SIG-M5 treated with dmso at 0.1 percent for 504 hours (cell line): ENCODE measurements around the gene TBXA2R.
A peak's percentile ranks its signal among the peaks of the same experiment; 100 is the strongest.
"Not testable (repeated sequence)": the region's sequence is repeated elsewhere in the genome, so short reads cannot be mapped to it uniquely, and the experiment has no call there.

Source experiments
- DNase-seq: peaks from one replicate; lab custom pipeline; 2025; ENCODE audit not compliant: unreplicated experiment; lab: John Stamatoyannopoulos, UW

TBXA2R gene

GRCh38 chr19:3641515-3642269, 35.0 kb upstream of the TBXA2R start:
- no peak for DNase-seq

- no peak for DNase-seq
Measured at GRCh38 chr19:3639479-3639878, 32.8 kb upstream of the TBXA2R start.

- no peak for DNase-seq
Measured at GRCh38 chr19:3638208-3639193, 31.8 kb upstream of the TBXA2R start.

- DNase-seq: no peak
Measured at GRCh38 chr19:3637621-3638020, 30.9 kb upstream of the TBXA2R start.

- DNase-seq: no peak
Measured at GRCh38 chr19:3636962-3637361, 30.3 kb upstream of the TBXA2R start.

GRCh38 chr19:3636506-3636905, 29.8 kb upstream of the TBXA2R start:
- no peak for DNase-seq

- no peak for DNase-seq
Measured at GRCh38 chr19:3634496-3635045, 27.9 kb upstream of the TBXA2R start.

GRCh38 chr19:3633559-3633988, 26.9 kb upstream of the TBXA2R start:
- no peak for DNase-seq

GRCh38 chr19:3632739-3633558, 26.3 kb upstream of the TBXA2R start:
- no peak for DNase-seq

GRCh38 chr19:3632098-3632497, 25.4 kb upstream of the TBXA2R start:
- no peak for DNase-seq

GRCh38 chr19:3631053-3631861, 24.6 kb upstream of the TBXA2R start:
- DNase-seq: no peak

- not testable (repeated sequence) for DNase-seq
Measured at GRCh38 chr19:3628766-3629165, 22.1 kb upstream of the TBXA2R start.

- no peak for DNase-seq
Measured at GRCh38 chr19:3627351-3627723, 20.7 kb upstream of the TBXA2R start.

GRCh38 chr19:3626473-3627350, 20.0 kb upstream of the TBXA2R start, which contains the start of gene CACTIN:
TSS of gene CACTIN (minus strand) at chr19:3626790. CDS start at chr19:3626762, 28 bp downstream.
- peak; percentile 97 for DNase-seq

- no peak for DNase-seq
Measured at GRCh38 chr19:3625996-3626472, 19.4 kb upstream of the TBXA2R start.

GRCh38 chr19:3623716-3624115, 17.0 kb upstream of the TBXA2R start:
- no peak for DNase-seq

- no peak for DNase-seq
Measured at GRCh38 chr19:3622224-3622623, 15.5 kb upstream of the TBXA2R start.

- DNase-seq: no peak
Measured at GRCh38 chr19:3621689-3622088, 15.0 kb upstream of the TBXA2R start.
